HCT116 (cell line): ENCODE measurements around the gene ESRRG. TPM values are rescaled to one million over a fixed set of nuclear protein-coding genes. Genes with fewer than 3 reads are reported as not detected.

Experiments
- ATAC-seq: fragments of 200-7000 bp; cut with Tn5 transposase; 2 replicates; pipeline ENCODE4 v1.9.1; 2020; ENCODE audit warnings: mild to moderate bottlenecking, moderate library complexity
- BruUV-seq: library from RNA; stranded (reverse); fragments of 400-500 nt; replicated peaks from 2 replicates; lab custom pipeline; 2021; lab: Mats Ljungman, UMichigan
- CTCF ChIA-PET: fragments of 300-600 bp; sonication (Branson Sonifier 250); formaldehyde crosslinking; loops from one replicate; lab custom pipeline; 2021; ENCODE audit warnings: antibody characterized with exemption; lab: Charles Lee
- POLR2A ChIA-PET: fragments of 300-600, 350-600 bp; sonication (Branson Sonifier 250); formaldehyde crosslinking; loops from one replicate; lab custom pipeline; 2021; ENCODE audit warnings: antibody characterized with exemption; lab: Charles Lee
- RAD21 ChIA-PET, 2 experiments: fragments of 300-600 bp; sonication (Branson Sonifier 250); formaldehyde crosslinking; loops; one replicate each; lab custom pipeline; 2023; ENCODE audit warnings: low total read pairs in 2 of 2; ENCODE audit not compliant: uncharacterized antibody in 2 of 2, unreplicated experiment in 2 of 2, low non-redundant PET in 1 of 2; lab: Charles Lee
- DNase-seq: peaks from one replicate; pipeline ENCODE4 v3.0.0-alpha.2; 2010; ENCODE audit warnings: low read depth, low spot score
- H2AFZ ChIP-seq: fragments of 200-600 bp; shearing (Covaris generic), sonication (generic); 2 replicates; pipeline ENCODE4 v1.6.1; 2017; ENCODE audit warnings: low read depth, mixed run types, mixed read lengths, antibody characterized with exemption, low read length; ENCODE audit not compliant: poor library complexity, severe bottlenecking
- H3K27ac ChIP-seq: 2 replicates; pipeline ENCODE4 v1.5.1; 2012; ENCODE audit warnings: low read depth, low read length
- H3K27me3 ChIP-seq: fragments of 200-600 bp; sonication (generic); 2 replicates; pipeline ENCODE4 v1.6.1; 2016; ENCODE audit warnings: mixed run types, low read length, mixed read lengths; ENCODE audit not compliant: insufficient read depth
- H3K36me3 ChIP-seq, 2 experiments: fragments of 200-500 bp in 1 of 2; fragments of 200-600 bp in 1 of 2; sonication (Bioruptor generic) in 1 of 2; sonication (generic) in 1 of 2; 2 replicates each; pipeline versions ENCODE4 v1.5.1 to v1.6.1; 2014 to 2016; ENCODE audit warnings: low read length in 2 of 2, inconsistent platforms in 1 of 2, mixed read lengths in 1 of 2, mixed run types in 1 of 2; ENCODE audit not compliant: insufficient read depth in 2 of 2, control insufficient read depth in 1 of 2
- H3K4me1 ChIP-seq, 2 experiments: fragments of 200-600 bp in 1 of 2; sonication (generic) in 1 of 2; 2 replicates each; pipeline versions ENCODE4 v1.5.1 to v1.6.1; 2012 to 2017; ENCODE audit warnings: low read length in 2 of 2, inconsistent platforms in 1 of 2, mild to moderate bottlenecking in 1 of 2, mixed read lengths in 1 of 2, mixed run types in 1 of 2, moderate library complexity in 1 of 2; ENCODE audit not compliant: insufficient read depth in 2 of 2, control insufficient read depth in 1 of 2
- H3K4me2 ChIP-seq: fragments of 200-600 bp; sonication (generic); 2 replicates; pipeline ENCODE4 v1.6.1; 2017; ENCODE audit warnings: mixed run types, low read length, mixed read lengths
- H3K4me3 ChIP-seq, 2 experiments: fragments of 200-600 bp in 1 of 2; sonication (generic) in 1 of 2; replicated peaks in 1 of 2; 2 replicates each; pipeline ENCODE4 v1.5.1; 2011 to 2016; ENCODE audit warnings: low read length in 2 of 2, control low read depth in 1 of 2, low read depth in 1 of 2, mild to moderate bottlenecking in 1 of 2, mixed read lengths in 1 of 2, mixed run types in 1 of 2
- H3K79me2 ChIP-seq: fragments of 200-600 bp; sonication (generic); 2 replicates; pipeline ENCODE4 v1.6.1; 2017; ENCODE audit warnings: mild to moderate bottlenecking, mixed run types, low read length, moderate library complexity, mixed read lengths; ENCODE audit not compliant: insufficient read depth
- H3K9ac ChIP-seq: fragments of 200-600 bp; sonication (generic); 2 replicates; pipeline ENCODE4 v1.6.1; 2016; ENCODE audit warnings: low read length, mixed read lengths
- H3K9me2 ChIP-seq: fragments of 200-600 bp; sonication (generic), shearing (Covaris generic); 2 replicates; pipeline ENCODE4 v1.6.1; 2017; ENCODE audit warnings: mixed run types, mild to moderate bottlenecking, moderate library complexity; ENCODE audit not compliant: insufficient read depth
- H3K9me3 ChIP-seq, 2 experiments: fragments of 200-500 bp in 1 of 2; fragments of 200-600 bp in 1 of 2; sonication (Bioruptor generic) in 1 of 2; sonication (generic) in 1 of 2; 2 replicates each; pipeline ENCODE4 v1.6.1; 2014 to 2017; ENCODE audit warnings: low read length in 2 of 2, mixed read lengths in 2 of 2, inconsistent platforms in 1 of 2, low read depth in 1 of 2, mild to moderate bottlenecking in 1 of 2, mixed run types in 1 of 2, moderate library complexity in 1 of 2; ENCODE audit not compliant: control insufficient read depth in 1 of 2, insufficient read depth in 1 of 2
- H4K20me1 ChIP-seq: fragments of 200-600 bp; sonication (generic), shearing (Covaris generic); 2 replicates; pipeline ENCODE4 v1.6.1; 2017; ENCODE audit warnings: mixed run types, mild to moderate bottlenecking, moderate library complexity; ENCODE audit not compliant: insufficient read depth
- CEBPB ChIP-seq: IDR thresholded peaks from 2 replicates; pipeline ENCODE4 v1.6.1; 2012; ENCODE audit warnings: low read depth
- EGR1 ChIP-seq: IDR thresholded peaks from 2 replicates; pipeline ENCODE4 v1.6.1; 2012; ENCODE audit warnings: low read depth
- ELF1 ChIP-seq: IDR thresholded peaks from 2 replicates; pipeline ENCODE4 v1.6.1; 2012; ENCODE audit warnings: low read depth, borderline replicate concordance
- FOSL1 ChIP-seq: IDR thresholded peaks from 2 replicates; pipeline ENCODE4 v1.6.1; 2012; ENCODE audit warnings: low read depth
- POLR2A ChIP-seq: IDR thresholded peaks from 2 replicates; pipeline ENCODE4 v1.7.0; 2011; ENCODE audit warnings: borderline replicate concordance; ENCODE audit not compliant: insufficient read depth, insufficient read length; ENCODE audit errors: extremely low read depth
- POLR2AphosphoS5 ChIP-seq: IDR thresholded peaks from 2 replicates; pipeline ENCODE4 v1.6.1; 2011; ENCODE audit warnings: mild to moderate bottlenecking, low read depth, low read length, moderate library complexity
- SP1 ChIP-seq: IDR thresholded peaks from 2 replicates; pipeline ENCODE4 v1.6.1; 2012; ENCODE audit warnings: low read depth
- SRF ChIP-seq: IDR thresholded peaks from 2 replicates; pipeline ENCODE4 v1.6.1; 2012; ENCODE audit warnings: low read depth
- TCF7L2 ChIP-seq: IDR thresholded peaks from 2 replicates; pipeline ENCODE4 v1.7.0; 2011; ENCODE audit warnings: borderline replicate concordance, inconsistent platforms; ENCODE audit not compliant: insufficient read depth, insufficient read length; ENCODE audit errors: extremely low read depth
- intact Hi-C: fragments of 100-400 bp; cut with micrococcal nuclease; formaldehyde crosslinking; loops from 2 replicates; pipeline ENCODE4 v1.10.0; 2022
- total RNA-seq: library from RNA; stranded (reverse); gene quantifications from one replicate; pipeline ENCODE4 v1.2.1, GENCODE V29; 2021; ENCODE audit not compliant: unreplicated experiment
- TF ChIP-seq, protein P1 (sequence below): IDR thresholded peaks from 2 replicates; pipeline ENCODE4 v1.6.1; 2011; ENCODE audit warnings: mild to moderate bottlenecking, low read length, moderate library complexity; ENCODE audit not compliant: insufficient replicate concordance; ENCODE audit errors: extremely low read depth

ESRRG gene
- total RNA-seq, 1 experiment from 2014 or later: not detected

DNA sequence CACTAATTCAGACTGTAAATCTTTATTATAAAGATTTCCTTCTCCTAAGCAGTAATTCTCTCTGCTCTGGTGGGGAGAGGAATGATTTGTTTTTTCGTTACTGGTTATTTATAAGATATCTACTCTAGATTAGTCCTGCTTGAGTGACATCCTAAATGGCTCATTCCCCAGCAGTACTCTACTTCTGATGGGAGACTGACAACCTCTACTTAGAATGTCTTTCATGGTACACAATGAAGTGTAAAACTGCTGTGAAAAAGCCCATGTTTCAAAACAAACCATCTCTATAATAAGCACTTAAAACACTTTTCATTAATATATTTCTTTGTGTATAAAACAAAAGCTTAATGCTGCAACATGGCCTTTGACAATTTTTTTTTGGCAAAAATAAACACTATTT lies 33.9 kb upstream of the ESRRG start:
- H3K9ac ChIP-seq: no peak overlapping the region
- no peaks in the 10 kb centered on the region for H3K4me1 ChIP-seq
- no peak for TF ChIP-seq SRF
- no peak for TF ChIP-seq CEBPB
- TF ChIP-seq POLR2AphosphoS5: no peak
- TF ChIP-seq EGR1: no peak
- no peaks in the 10 kb centered on the region for H3K36me3 ChIP-seq
- H3K79me2 ChIP-seq: no peaks in the 10 kb centered on the region
- no peaks in the 10 kb centered on the region for H4K20me1 ChIP-seq
- no peak overlapping the region for H3K27ac ChIP-seq
- no peak overlapping the region for H3K4me2 ChIP-seq
- no peaks in the 10 kb centered on the region for H3K9me3 ChIP-seq
- intact Hi-C loops: no loop called here
- BruUV-seq: no TSS peak
- ChIA-PET RAD21 (no interaction called here), CTCF (no interaction called here), POLR2A (no interaction called here)
- H3K9me2 ChIP-seq: no peaks in the 10 kb centered on the region
- no peak for DNase-seq
- H3K27me3 ChIP-seq: no peaks in the 10 kb centered on the region
- H3K4me3 ChIP-seq: no peak overlapping the region
- H2AFZ ChIP-seq: no peak overlapping the region
- ATAC-seq: no peak

DNA sequence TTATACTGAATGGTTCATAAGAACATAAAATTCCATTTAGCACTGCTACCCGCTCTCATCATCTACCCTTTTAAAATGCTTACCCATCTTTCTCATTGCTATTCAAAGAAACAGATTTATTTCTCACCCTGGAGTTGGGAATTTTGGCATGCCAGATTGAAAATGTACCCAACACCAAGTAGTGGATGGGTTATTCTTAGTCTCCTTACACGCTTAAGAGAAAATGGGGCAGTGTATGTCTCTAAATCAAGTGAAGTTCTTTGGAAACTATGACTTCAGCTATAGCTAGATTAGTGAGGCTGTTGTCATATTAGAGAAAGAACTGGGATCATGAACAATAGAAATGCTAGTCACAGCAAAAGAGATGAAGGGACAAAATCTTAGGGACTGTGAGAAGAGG lies 27.7 kb upstream of the ESRRG start:
- Histone ChIP-seq H3K9me2 (no peaks in the 10 kb centered on the region), H2AFZ (no peak overlapping the region), H3K79me2 (no peaks in the 10 kb centered on the region), H3K4me1 (no peaks in the 10 kb centered on the region)
- RAD21 ChIA-PET: no interaction called here
- no peak for TF ChIP-seq SRF
- TF ChIP-seq SP1: no peak
- TF ChIP-seq FOSL1: no peak
- no peak for TF ChIP-seq TCF7L2
- no peak for TF ChIP-seq CEBPB
- no peak for TF ChIP-seq POLR2A
- TF ChIP-seq POLR2AphosphoS5: no peak
- no peak for TF ChIP-seq ELF1
- no peak for TF ChIP-seq EGR1
- TF ChIP-seq, protein P1, sequence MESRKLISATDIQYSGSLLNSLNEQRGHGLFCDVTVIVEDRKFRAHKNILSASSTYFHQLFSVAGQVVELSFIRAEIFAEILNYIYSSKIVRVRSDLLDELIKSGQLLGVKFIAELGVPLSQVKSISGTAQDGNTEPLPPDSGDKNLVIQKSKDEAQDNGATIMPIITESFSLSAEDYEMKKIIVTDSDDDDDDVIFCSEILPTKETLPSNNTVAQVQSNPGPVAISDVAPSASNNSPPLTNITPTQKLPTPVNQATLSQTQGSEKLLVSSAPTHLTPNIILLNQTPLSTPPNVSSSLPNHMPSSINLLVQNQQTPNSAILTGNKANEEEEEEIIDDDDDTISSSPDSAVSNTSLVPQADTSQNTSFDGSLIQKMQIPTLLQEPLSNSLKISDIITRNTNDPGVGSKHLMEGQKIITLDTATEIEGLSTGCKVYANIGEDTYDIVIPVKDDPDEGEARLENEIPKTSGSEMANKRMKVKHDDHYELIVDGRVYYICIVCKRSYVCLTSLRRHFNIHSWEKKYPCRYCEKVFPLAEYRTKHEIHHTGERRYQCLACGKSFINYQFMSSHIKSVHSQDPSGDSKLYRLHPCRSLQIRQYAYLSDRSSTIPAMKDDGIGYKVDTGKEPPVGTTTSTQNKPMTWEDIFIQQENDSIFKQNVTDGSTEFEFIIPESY: no peak
- TF ChIP-seq, all 23 proteins: peak for 0
- H3K9ac ChIP-seq: no peak overlapping the region
- H3K27ac ChIP-seq: no peak overlapping the region
- no peaks in the 10 kb centered on the region for H3K9me3 ChIP-seq
- CTCF ChIA-PET: no interaction called here
- H3K4me3 ChIP-seq: no peak overlapping the region
- H3K27me3 ChIP-seq: no peaks in the 10 kb centered on the region; the same call in 1 of the 2 replicates
- no peaks in the 10 kb centered on the region for H3K36me3 ChIP-seq
- BruUV-seq: no TSS peak
- DNase-seq (no peak), ATAC-seq (no peak)
- POLR2A ChIA-PET: no interaction called here
- H3K4me2 ChIP-seq: no peak overlapping the region
- intact Hi-C loops: loop anchor here (5.0 kb wide), 1 partner anchor 581 kb away; no protein-coding TSS in a partner anchor
- H4K20me1 ChIP-seq: no peaks in the 10 kb centered on the region
